H9 (cell line): ENCODE results near the gene CILP2. TPM values are rescaled to one million over a fixed set of nuclear protein-coding genes. Genes with fewer than 3 reads are reported as not detected.

Experiments used
- DNase-seq: peaks from one replicate; pipeline ENCODE4 v3.0.0-alpha.2; 2017
- H2AFZ ChIP-seq: one replicate; pipeline ENCODE4 v1.6.1; 2013; ENCODE audit warnings: mild to moderate bottlenecking, low read length, control low read depth, moderate library complexity
- H2AK5ac ChIP-seq: 2 replicates; pipeline ENCODE4 v1.6.1; 2013; ENCODE audit warnings: low read length, control low read depth, mixed read lengths; ENCODE audit not compliant: insufficient read length
- H2BK120ac ChIP-seq: one replicate; pipeline ENCODE4 v1.6.1; 2013; ENCODE audit warnings: low read depth, mild to moderate bottlenecking, low read length, control low read depth, inconsistent platforms; ENCODE audit not compliant: poor library complexity, severe bottlenecking
- H2BK12ac ChIP-seq: 2 replicates; pipeline ENCODE4 v1.6.1; 2013; ENCODE audit warnings: low read length, control low read depth, mixed read lengths, low read depth; ENCODE audit not compliant: insufficient read length
- H2BK15ac ChIP-seq: 2 replicates; pipeline ENCODE4 v1.6.1; 2013; ENCODE audit warnings: low read depth, low read length, control low read depth
- H2BK20ac ChIP-seq: one replicate; pipeline ENCODE4 v1.6.1; 2013; ENCODE audit warnings: low read depth, mild to moderate bottlenecking, low read length, control low read depth, inconsistent platforms; ENCODE audit not compliant: poor library complexity, severe bottlenecking
- H2BK5ac ChIP-seq: 2 replicates; pipeline ENCODE4 v1.6.1; 2013; ENCODE audit warnings: low read length, control low read depth, mixed read lengths; ENCODE audit not compliant: insufficient read length
- H3K14ac ChIP-seq: 2 replicates; pipeline ENCODE4 v1.6.1; 2013; ENCODE audit warnings: low read length, control low read depth; ENCODE audit not compliant: insufficient read depth
- H3K18ac ChIP-seq: 2 replicates; pipeline ENCODE4 v1.6.1; 2013; ENCODE audit warnings: low read depth, mild to moderate bottlenecking, mixed read lengths, low read length, control low read depth; ENCODE audit not compliant: insufficient read length
- H3K23ac ChIP-seq: 2 replicates; pipeline ENCODE4 v1.6.1; 2013; ENCODE audit warnings: low read length, control low read depth, mixed read lengths, low read depth; ENCODE audit not compliant: insufficient read length
- H3K23me2 ChIP-seq: 2 replicates; pipeline ENCODE4 v1.6.1; 2013; ENCODE audit warnings: low read depth, mild to moderate bottlenecking, mixed read lengths, low read length, control low read depth; ENCODE audit not compliant: insufficient read length, poor library complexity, severe bottlenecking
- H3K27ac ChIP-seq: 2 replicates; pipeline ENCODE4 v1.5.1; 2013; ENCODE audit warnings: low read length, control low read depth, mixed read lengths, low read depth; ENCODE audit not compliant: insufficient read length
- H3K27me3 ChIP-seq: 2 replicates; pipeline ENCODE4 v1.6.1; 2013; ENCODE audit warnings: low read length, control low read depth, inconsistent platforms; ENCODE audit not compliant: insufficient read depth
- H3K4ac ChIP-seq: 2 replicates; pipeline ENCODE4 v1.6.1; 2013; ENCODE audit warnings: low read depth, mild to moderate bottlenecking, control low read depth, inconsistent platforms, low read length, moderate library complexity
- H3K4me1 ChIP-seq: 2 replicates; pipeline ENCODE4 v1.6.1; 2013; ENCODE audit warnings: low read length, control low read depth, inconsistent platforms; ENCODE audit not compliant: insufficient read depth
- H3K4me2 ChIP-seq: 2 replicates; pipeline ENCODE4 v1.6.1; 2013; ENCODE audit warnings: low read length, control low read depth, mixed read lengths; ENCODE audit not compliant: insufficient read length, insufficient read depth
- H3K56ac ChIP-seq: 2 replicates; pipeline ENCODE4 v1.6.1; 2013; ENCODE audit warnings: low read depth, mild to moderate bottlenecking, mixed read lengths, low read length, control low read depth; ENCODE audit not compliant: insufficient read length
- H3K79me1 ChIP-seq: 2 replicates; pipeline ENCODE4 v1.6.1; 2013; ENCODE audit warnings: low read depth, mild to moderate bottlenecking, moderate library complexity, low read length, control low read depth, inconsistent platforms; ENCODE audit not compliant: insufficient read depth, poor library complexity, severe bottlenecking
- H3K79me2 ChIP-seq: 2 replicates; pipeline ENCODE4 v1.6.1; 2013; ENCODE audit warnings: low read length, control low read depth, inconsistent platforms; ENCODE audit not compliant: insufficient read depth
- H3K9ac ChIP-seq: 2 replicates; pipeline ENCODE4 v1.6.1; 2013; ENCODE audit warnings: low read length, control low read depth, mixed read lengths; ENCODE audit not compliant: insufficient read length; ENCODE audit errors: extremely low read depth
- H3K9me3 ChIP-seq: one replicate; pipeline ENCODE4 v1.6.1; 2013; ENCODE audit warnings: low read depth, low read length, inconsistent platforms; ENCODE audit not compliant: control insufficient read depth
- H3T11ph ChIP-seq: one replicate; pipeline ENCODE4 v1.6.1; 2013; ENCODE audit warnings: mild to moderate bottlenecking, low read length, control low read depth, inconsistent platforms
- H4K20me1 ChIP-seq: one replicate; pipeline ENCODE4 v1.6.1; 2013; ENCODE audit not compliant: control insufficient read depth, insufficient read length, insufficient read depth
- H4K5ac ChIP-seq: 2 replicates; pipeline ENCODE4 v1.6.1; 2013; ENCODE audit warnings: low read depth, mild to moderate bottlenecking, mixed read lengths, low read length, control low read depth; ENCODE audit not compliant: insufficient read length
- H4K8ac ChIP-seq: replicated peaks from 2 replicates; pipeline ENCODE4 v1.6.1; 2013; ENCODE audit warnings: low read length, control low read depth, mixed read lengths, low read depth; ENCODE audit not compliant: insufficient read length
- H4K91ac ChIP-seq: 2 replicates; pipeline ENCODE4 v1.6.1; 2013; ENCODE audit warnings: low read depth, mild to moderate bottlenecking, moderate library complexity, mixed read lengths, low read length, control low read depth; ENCODE audit not compliant: insufficient read length
- H3K27ac Mint-ChIP-seq, 3 experiments: 2 replicates in 2 of 3; 3 replicates in 1 of 3; pipeline ENCODE4 v1.8.0; 2020 to 2021; ENCODE audit warnings: mixed read lengths in 3 of 3, mild to moderate bottlenecking in 1 of 3, moderate library complexity in 1 of 3
- H3K27me3 Mint-ChIP-seq: 2 replicates; pipeline ENCODE4 v1.8.0; 2021; ENCODE audit warnings: low read depth, mild to moderate bottlenecking, moderate library complexity, mixed read lengths
- H3K36me3 Mint-ChIP-seq, 3 experiments: 2 replicates in 2 of 3; 3 replicates in 1 of 3; pipeline ENCODE4 v1.8.0; 2020 to 2021; ENCODE audit warnings: low read depth in 3 of 3, mixed read lengths in 3 of 3; ENCODE audit not compliant: insufficient read depth in 1 of 3
- H3K4me1 Mint-ChIP-seq, 2 experiments: 2 replicates each; pipeline ENCODE4 v1.8.0; 2020; ENCODE audit warnings: mixed read lengths in 2 of 2
- H3K4me3 Mint-ChIP-seq, 2 experiments: 2 replicates in 1 of 2; 3 replicates in 1 of 2; pipeline ENCODE4 v1.8.0; 2020 to 2021; ENCODE audit warnings: mild to moderate bottlenecking in 2 of 2, mixed read lengths in 2 of 2, moderate library complexity in 1 of 2
- H3K9me3 Mint-ChIP-seq, 2 experiments: 2 replicates in 1 of 2; 3 replicates in 1 of 2; pipeline ENCODE4 v1.8.0; 2020; ENCODE audit warnings: mild to moderate bottlenecking in 2 of 2, mixed read lengths in 2 of 2, moderate library complexity in 1 of 2
- WGBS: extraction: QIAGEN DNeasy Blood & Tissue Kit; methylation state at CpG from one replicate; pipeline ENCODE4 v1.1.7; 2013; ENCODE audit warnings: missing lambda C conversion rate, low lambda C conversion rate, mixed read lengths; ENCODE audit not compliant: insufficient read length; ENCODE audit errors: extremely low coverage; 5-methylcytosine and 5-hydroxymethylcytosine counted together
- total RNA-seq: library from RNA; stranded (reverse); gene quantifications from 2 replicates; pipeline ENCODE4 v1.2.1, GENCODE V29; 2021
- TF ChIP-seq, protein P1 (sequence below): fragments of 200-600 bp; sonication (generic); conservative IDR thresholded peaks from 3 replicates; pipeline ENCODE4 v1.8.0; 2021; ENCODE audit warnings: antibody characterized with exemption, mild to moderate bottlenecking

CILP2 gene
- total RNA-seq, 1 experiment from 2014 or later, result 6.4 TPM

DNA sequence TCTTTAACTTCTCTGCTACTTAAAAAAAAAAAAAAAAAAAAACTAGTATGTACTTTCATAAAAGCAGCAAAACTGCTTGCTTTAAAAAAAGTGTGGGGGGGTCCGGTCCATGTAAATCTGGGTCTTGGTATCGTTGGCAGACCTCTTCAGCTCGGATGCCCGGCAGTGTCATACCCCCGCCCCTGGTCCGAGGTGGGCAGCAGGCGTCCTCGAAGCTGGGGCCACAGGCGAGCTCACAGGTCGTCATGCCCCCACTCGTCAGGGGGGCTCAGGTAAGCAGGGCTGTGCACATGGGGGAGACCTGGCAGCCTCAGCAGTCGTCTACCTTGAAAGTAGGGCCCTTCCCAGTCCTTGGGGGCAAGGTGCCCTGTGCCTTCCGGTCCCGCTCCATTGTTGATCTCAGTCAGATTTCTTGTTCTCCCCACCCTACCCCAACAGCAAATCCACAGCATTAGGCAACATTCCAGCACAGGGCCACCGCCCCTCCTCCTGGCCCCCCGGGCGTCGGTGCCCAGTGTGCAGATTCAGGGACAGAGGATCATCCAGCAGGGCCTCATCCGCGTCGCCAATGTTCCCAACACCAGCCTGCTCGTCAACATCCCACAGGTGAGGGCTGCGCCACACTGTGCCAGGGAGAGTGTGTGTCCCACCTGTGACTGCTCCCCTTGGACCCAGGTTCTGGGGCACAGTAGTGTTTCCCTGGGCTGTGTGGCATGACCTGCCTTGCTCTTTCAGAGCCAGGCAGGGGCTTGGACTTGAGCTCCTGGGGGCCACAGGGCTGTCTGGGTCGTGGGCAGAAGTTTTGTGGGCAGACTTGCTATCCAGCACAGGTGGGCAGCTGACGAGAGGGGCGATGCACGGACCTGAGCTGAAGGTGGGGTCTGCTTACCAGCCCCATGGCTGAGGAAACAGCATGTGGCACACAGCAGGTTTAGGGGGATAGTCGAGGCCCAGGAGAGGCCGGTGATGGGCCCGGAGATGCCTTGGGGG is 42.2 kb upstream of the CILP2 start:
- Histone ChIP-seq H2BK20ac (no peak overlapping the region), H4K91ac (no peak overlapping the region), H3K23ac (no peak overlapping the region), H2AFZ (no peak overlapping the region), H3K79me1 (no peaks in the 10 kb centered on the region), H3K9me3 (no peaks in the 10 kb centered on the region), H3K27ac (no peak overlapping the region), H3K56ac (no peak overlapping the region), H3K79me2 (peaks cover under 1% of the 10 kb centered on the region; the same call in 1 of the 2 replicates), H2BK12ac (no peak overlapping the region), H2BK15ac (no peak overlapping the region), H4K20me1 (no peaks in the 10 kb centered on the region), H2BK120ac (no peak overlapping the region), H4K5ac (no peak overlapping the region), H3T11ph (no peak overlapping the region), H3K23me2 (no peaks in the 10 kb centered on the region), H4K8ac (no peak overlapping the region), H3K27me3 (no peaks in the 10 kb centered on the region), H3K14ac (no peak overlapping the region), H2BK5ac (no peak overlapping the region), H3K4me2 (no peak overlapping the region), H3K18ac (no peak overlapping the region), H2AK5ac (no peak overlapping the region), H3K9ac (no peak overlapping the region), H3K4ac (no peak overlapping the region), H3K4me1 (no peaks in the 10 kb centered on the region)
- Mint-ChIP-seq H3K4me3 (no peak overlapping the region), H3K36me3 (peaks cover 35 to 88% (median 81%) of the 10 kb centered on the region in 3 experiments; a peak in 6 of 7 replicates), H3K27ac (peak overlapping the region in 1 of 3 experiments; percentile 34; a peak in 2 of 7 replicates), H3K9me3 (no peaks in the 10 kb centered on the region), H3K27me3 (no peaks in the 10 kb centered on the region), H3K4me1 (peaks cover 6 to 7% of the 10 kb centered on the region in 2 experiments; a peak in 2 of 4 replicates)
- no peak for DNase-seq
- TF ChIP-seq, protein P1, sequence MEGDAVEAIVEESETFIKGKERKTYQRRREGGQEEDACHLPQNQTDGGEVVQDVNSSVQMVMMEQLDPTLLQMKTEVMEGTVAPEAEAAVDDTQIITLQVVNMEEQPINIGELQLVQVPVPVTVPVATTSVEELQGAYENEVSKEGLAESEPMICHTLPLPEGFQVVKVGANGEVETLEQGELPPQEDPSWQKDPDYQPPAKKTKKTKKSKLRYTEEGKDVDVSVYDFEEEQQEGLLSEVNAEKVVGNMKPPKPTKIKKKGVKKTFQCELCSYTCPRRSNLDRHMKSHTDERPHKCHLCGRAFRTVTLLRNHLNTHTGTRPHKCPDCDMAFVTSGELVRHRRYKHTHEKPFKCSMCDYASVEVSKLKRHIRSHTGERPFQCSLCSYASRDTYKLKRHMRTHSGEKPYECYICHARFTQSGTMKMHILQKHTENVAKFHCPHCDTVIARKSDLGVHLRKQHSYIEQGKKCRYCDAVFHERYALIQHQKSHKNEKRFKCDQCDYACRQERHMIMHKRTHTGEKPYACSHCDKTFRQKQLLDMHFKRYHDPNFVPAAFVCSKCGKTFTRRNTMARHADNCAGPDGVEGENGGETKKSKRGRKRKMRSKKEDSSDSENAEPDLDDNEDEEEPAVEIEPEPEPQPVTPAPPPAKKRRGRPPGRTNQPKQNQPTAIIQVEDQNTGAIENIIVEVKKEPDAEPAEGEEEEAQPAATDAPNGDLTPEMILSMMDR, result no peak
- no CpG with 5 or more reads among the region's 30 CpGs for WGBS
